OCI-LY7 (cell line): ENCODE data around the gene DENND2A. TPM values are rescaled to one million over a fixed set of nuclear protein-coding genes. Genes with fewer than 3 reads are reported as not detected.

Experiments used
- BruUV-seq: library from RNA; stranded (reverse); fragments of 400-500 nt; replicated peaks from 2 replicates; lab custom pipeline; 2021; lab: Mats Ljungman, UMichigan
- CTCF ChIA-PET: fragments of 300-600 bp; sonication (Branson Sonifier 250); formaldehyde crosslinking; loops from one replicate; lab custom pipeline; 2022; ENCODE audit warnings: antibody characterized with exemption; ENCODE audit not compliant: unreplicated experiment; lab: Charles Lee
- POLR2A ChIA-PET: fragments of 300-600 bp; sonication (Branson Sonifier 250); formaldehyde crosslinking; loops from one replicate; lab custom pipeline; 2022; ENCODE audit warnings: antibody characterized with exemption; lab: Charles Lee
- DNase-seq: peaks from one replicate; pipeline ENCODE4 v3.0.0-alpha.2; 2015; ENCODE audit warnings: low spot score
- H2AFZ ChIP-seq: fragments of 200-600 bp; sonication (generic), shearing (Covaris generic); 2 replicates; pipeline ENCODE4 v1.6.1; 2014; ENCODE audit warnings: mild to moderate bottlenecking, antibody characterized with exemption, low read length, moderate library complexity
- H3K27ac ChIP-seq: fragments of 200-600 bp; sonication (generic); 2 replicates; pipeline ENCODE4 v1.5.1; 2014; ENCODE audit warnings: mixed run types, low read depth, mild to moderate bottlenecking, moderate library complexity, low read length, inconsistent platforms; ENCODE audit not compliant: poor library complexity, severe bottlenecking
- H3K36me3 ChIP-seq: fragments of 200-600 bp; sonication (generic); 2 replicates; pipeline ENCODE4 v1.6.1; 2014; ENCODE audit warnings: mild to moderate bottlenecking, antibody characterized with exemption, low read length, moderate library complexity, mixed read lengths; ENCODE audit not compliant: insufficient read depth
- H3K4me1 ChIP-seq: fragments of 200-600 bp; sonication (generic); 2 replicates; pipeline ENCODE4 v1.5.1; 2014; ENCODE audit warnings: mild to moderate bottlenecking, low read length; ENCODE audit not compliant: insufficient read depth, poor library complexity, severe bottlenecking
- H3K4me2 ChIP-seq: fragments of 200-600 bp; sonication (generic); 2 replicates; pipeline ENCODE4 v1.6.1; 2014; ENCODE audit warnings: mild to moderate bottlenecking, low read length
- H3K4me3 ChIP-seq: fragments of 200-600 bp; sonication (generic); 2 replicates; pipeline ENCODE4 v1.5.1; 2014; ENCODE audit warnings: mild to moderate bottlenecking, low read depth, low read length; ENCODE audit not compliant: poor library complexity, severe bottlenecking
- H3K79me2 ChIP-seq: fragments of 200-600 bp; sonication (generic); 2 replicates; pipeline ENCODE4 v1.6.1; 2016; ENCODE audit warnings: low read depth, mild to moderate bottlenecking, low read length, moderate library complexity, mixed read lengths; ENCODE audit not compliant: insufficient read depth
- H3K9me2 ChIP-seq: fragments of 200-600 bp; sonication (generic); 2 replicates; pipeline ENCODE4 v1.6.1; 2016; ENCODE audit warnings: mild to moderate bottlenecking, low read length, mixed read lengths; ENCODE audit not compliant: insufficient read depth
- H3K9me3 ChIP-seq: fragments of 200-600 bp; sonication (generic); 2 replicates; pipeline ENCODE4 v1.6.1; 2014; ENCODE audit warnings: mild to moderate bottlenecking, mixed run types, low read length, mixed read lengths
- H4K20me1 ChIP-seq: fragments of 200-600 bp; sonication (generic); 2 replicates; pipeline ENCODE4 v1.6.1; 2014; ENCODE audit warnings: mild to moderate bottlenecking, antibody characterized with exemption, low read length, moderate library complexity, mixed read lengths; ENCODE audit not compliant: insufficient read depth
- EZH2phosphoT487 ChIP-seq: fragments of 200-600 bp; sonication (generic); IDR thresholded peaks from 2 replicates; pipeline ENCODE4 v1.6.1; 2018; ENCODE audit warnings: low read depth, borderline replicate concordance, mild to moderate bottlenecking, mixed run types, antibody characterized with exemption, low read length, moderate library complexity, mixed read lengths
- intact Hi-C: fragments of 100-400 bp; cut with micrococcal nuclease; formaldehyde crosslinking; loops from one replicate; pipeline ENCODE4 v1.10.0; 2022; ENCODE audit not compliant: unreplicated experiment
- total RNA-seq, 2 experiments: library from RNA; depleted of rRNA in 1 of 2; stranded (reverse); fragments of >200 nt in 1 of 2; shearing (Covaris generic) in 1 of 2; gene quantifications; 2 replicates each; pipeline ENCODE4 v1.2.3, GENCODE V29; 2014 to 2022
- TF ChIP-seq, protein P1 (sequence below): fragments of 200-600 bp; sonication (generic); conservative IDR thresholded peaks from 2 replicates; pipeline ENCODE4 v1.5.1; 2014; ENCODE audit warnings: mild to moderate bottlenecking, antibody characterized with exemption, low read length, moderate library complexity, mixed read lengths

Gene DENND2A
- total RNA-seq, 2 experiments from 2014 or later: 0.13 to 0.35 TPM

DNA sequence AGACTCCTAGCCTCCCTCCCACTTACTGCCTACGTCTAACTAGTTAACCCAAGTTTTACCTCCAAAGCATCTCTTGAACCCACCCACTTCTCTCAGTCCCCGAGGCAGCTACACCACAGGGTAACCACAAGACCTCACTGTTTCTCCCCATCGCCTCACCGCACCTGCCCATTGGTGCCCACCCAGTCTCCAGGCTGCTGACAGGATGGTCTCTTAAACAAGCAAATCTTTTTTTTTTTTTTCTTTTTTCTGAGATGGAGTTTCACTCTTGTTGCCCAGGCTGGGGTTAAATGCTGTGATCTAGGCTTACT is 47.0 kb downstream of the DENND2A start:
- Histone ChIP-seq H3K4me3 (no peak overlapping the region), H3K9me3 (no peaks in the 10 kb centered on the region), H3K36me3 (no peaks in the 10 kb centered on the region), H3K9me2 (no peaks in the 10 kb centered on the region), H3K27ac (no peak overlapping the region), H3K4me2 (no peak overlapping the region), H4K20me1 (no peaks in the 10 kb centered on the region), H3K79me2 (no peaks in the 10 kb centered on the region), H3K4me1 (peaks cover 4% of the 10 kb centered on the region), H2AFZ (0 out of 2 replicates have a peak overlapping the region, but pooled peaks have one; percentile 31)
- TF ChIP-seq, protein P1, sequence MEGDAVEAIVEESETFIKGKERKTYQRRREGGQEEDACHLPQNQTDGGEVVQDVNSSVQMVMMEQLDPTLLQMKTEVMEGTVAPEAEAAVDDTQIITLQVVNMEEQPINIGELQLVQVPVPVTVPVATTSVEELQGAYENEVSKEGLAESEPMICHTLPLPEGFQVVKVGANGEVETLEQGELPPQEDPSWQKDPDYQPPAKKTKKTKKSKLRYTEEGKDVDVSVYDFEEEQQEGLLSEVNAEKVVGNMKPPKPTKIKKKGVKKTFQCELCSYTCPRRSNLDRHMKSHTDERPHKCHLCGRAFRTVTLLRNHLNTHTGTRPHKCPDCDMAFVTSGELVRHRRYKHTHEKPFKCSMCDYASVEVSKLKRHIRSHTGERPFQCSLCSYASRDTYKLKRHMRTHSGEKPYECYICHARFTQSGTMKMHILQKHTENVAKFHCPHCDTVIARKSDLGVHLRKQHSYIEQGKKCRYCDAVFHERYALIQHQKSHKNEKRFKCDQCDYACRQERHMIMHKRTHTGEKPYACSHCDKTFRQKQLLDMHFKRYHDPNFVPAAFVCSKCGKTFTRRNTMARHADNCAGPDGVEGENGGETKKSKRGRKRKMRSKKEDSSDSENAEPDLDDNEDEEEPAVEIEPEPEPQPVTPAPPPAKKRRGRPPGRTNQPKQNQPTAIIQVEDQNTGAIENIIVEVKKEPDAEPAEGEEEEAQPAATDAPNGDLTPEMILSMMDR: no peak
- no peak for TF ChIP-seq EZH2phosphoT487
- no peak for DNase-seq
- intact Hi-C loops: no loop called here
- POLR2A ChIA-PET: interaction anchor here (0.5 kb wide), 1 partner anchor 12 kb away, joined by 3 read pairs; no protein-coding TSS in a partner anchor
- CTCF ChIA-PET: no interaction called here
- BruUV-seq: no TSS peak

- BruUV-seq: no TSS peak
- Histone ChIP-seq H3K4me2 (no peak overlapping the region), H4K20me1 (no peaks in the 10 kb centered on the region), H3K36me3 (no peaks in the 10 kb centered on the region), H3K79me2 (no peaks in the 10 kb centered on the region), H3K4me3 (no peak overlapping the region), H3K4me1 (peaks cover 4% of the 10 kb centered on the region), H3K27ac (no peak overlapping the region), H3K9me3 (no peaks in the 10 kb centered on the region), H3K9me2 (no peaks in the 10 kb centered on the region), H2AFZ (0 out of 2 replicates have a peak overlapping the region, but pooled peaks have one; percentile 31)
- intact Hi-C loops: no loop called here
- TF ChIP-seq, protein P1: no peak
- no peak for TF ChIP-seq EZH2phosphoT487
- POLR2A ChIA-PET: interaction anchor here (0.5 kb wide), 1 partner anchor 12 kb away, joined by 3 read pairs; no protein-coding TSS in a partner anchor
- DNase-seq: no peak
- CTCF ChIA-PET: no interaction called here
These were observed 47.5 kb downstream of the DENND2A start for GRCh38 chr7:140592964-140593671.
